RKO (cell line): ENCODE results near the gene AKR7A2.

Experiments
- DNase-seq: peaks from one replicate; pipeline ENCODE4 v3.0.0-alpha.2; 2016; ENCODE audit warnings: low spot score

The AKR7A2 gene

GRCh38 chr1:19325368-19325957, 13.5 kb upstream of the AKR7A2 start:
- no peak for DNase-seq

- DNase-seq, result no peak
Measured at GRCh38 chr1:19324665-19324990, 12.7 kb upstream of the AKR7A2 start.

- no peak for DNase-seq
Measured at GRCh38 chr1:19323987-19324664, 12.2 kb upstream of the AKR7A2 start.

GRCh38 chr1:19322481-19322880, 10.5 kb upstream of the AKR7A2 start:
- no peak for DNase-seq

GRCh38 chr1:19321071-19321470, 9.1 kb upstream of the AKR7A2 start:
- no peak for DNase-seq

GRCh38 chr1:19319196-19319595, 7.3 kb upstream of the AKR7A2 start:
- DNase-seq, result no peak

- no peak for DNase-seq
Measured at GRCh38 chr1:19317126-19317910, 5.4 kb upstream of the AKR7A2 start.

- peak; percentile 37 for DNase-seq
Measured at GRCh38 chr1:19315378-19316198, 3.6 kb upstream of the AKR7A2 start.

- no peak for DNase-seq
Measured at GRCh38 chr1:19313961-19314882, 2.3 kb upstream of the AKR7A2 start.

GRCh38 chr1:19313636-19313959, 1.7 kb upstream of the AKR7A2 start:
- no peak for DNase-seq

GRCh38 chr1:19312782-19313635, 1.1 kb upstream of the AKR7A2 start:
- peak; percentile 24 for DNase-seq

GRCh38 chr1:19311503-19311930, 427 bp downstream of the AKR7A2 start:
- DNase-seq, result no peak

GRCh38 chr1:19310720-19311502, 1.0 kb downstream of the AKR7A2 start:
- peak; percentile 26 for DNase-seq

- no peak for DNase-seq
Measured at GRCh38 chr1:19310061-19310460, 1.9 kb downstream of the AKR7A2 start.

- DNase-seq, result peak; percentile 76
Measured at GRCh38 chr1:19309123-19309813, 2.7 kb downstream of the AKR7A2 start.

GRCh38 chr1:19308509-19308907, 3.4 kb downstream of the AKR7A2 start:
- no peak for DNase-seq

GRCh38 chr1:19307794-19308508, 4.0 kb downstream of the AKR7A2 start:
- no peak for DNase-seq

- DNase-seq, result no peak
Measured at GRCh38 chr1:19306941-19307340, 5.0 kb downstream of the AKR7A2 start.
